ENCODE measurements around the gene ZC3H8.

GRCh38 chr2:112256654-112257053, 1.8 kb upstream of the ZC3H8 start:
- TF ChIP-seq CTCF (IDR thresholded peaks at IDR 0.05) (no peak), POLR2A (IDR thresholded peaks at IDR 0.05) (no peak)

Measured in testis (tissue), 2 donors.